HEK293T (cell line): ENCODE measurements around the gene TPD52L2.

ENCODE experiments used
- ARNT ChIP-seq: fragments of 450-650 bp; IDR thresholded peaks from 2 replicates; pipeline ENCODE4 v1.6.1; 2017; ENCODE audit warnings: mild to moderate bottlenecking
- BHLHE40 ChIP-seq: fragments of 450-650 bp; IDR thresholded peaks from 2 replicates; pipeline ENCODE4 v1.6.1; 2016; ENCODE audit warnings: mild to moderate bottlenecking, moderate library complexity, borderline replicate concordance
- FOXK2 ChIP-seq: fragments of 450-650 bp; IDR thresholded peaks from 2 replicates; pipeline ENCODE4 v1.6.1; 2016; ENCODE audit warnings: mild to moderate bottlenecking
- FOXM1 ChIP-seq: fragments of 450-650 bp; IDR thresholded peaks from 2 replicates; pipeline ENCODE4 v1.6.1; 2017; ENCODE audit warnings: mild to moderate bottlenecking, borderline replicate concordance
- HDGF ChIP-seq: fragments of 450-650 bp; IDR thresholded peaks from 2 replicates; pipeline ENCODE4 v1.6.1; 2017; ENCODE audit warnings: antibody characterized with exemption, borderline replicate concordance
- LEF1 ChIP-seq: fragments of 450-650 bp; IDR thresholded peaks from 2 replicates; pipeline ENCODE4 v1.6.1; 2017; ENCODE audit warnings: mild to moderate bottlenecking, borderline replicate concordance
- NFRKB ChIP-seq: fragments of 450-650 bp; IDR thresholded peaks from 2 replicates; pipeline ENCODE4 v1.6.1; 2016; ENCODE audit warnings: mild to moderate bottlenecking, moderate library complexity
- PKNOX1 ChIP-seq: fragments of 450-650 bp; IDR thresholded peaks from 2 replicates; pipeline ENCODE4 v1.6.1; 2016
- SP1 ChIP-seq: fragments of 450-650 bp; IDR thresholded peaks from 2 replicates; pipeline ENCODE4 v1.6.1; 2017
- SUZ12 ChIP-seq: fragments of 450-650 bp; IDR thresholded peaks from 2 replicates; pipeline ENCODE4 v1.6.1; 2016; ENCODE audit warnings: mild to moderate bottlenecking
- TARDBP ChIP-seq: fragments of 450-650 bp; IDR thresholded peaks from 2 replicates; pipeline ENCODE4 v1.6.1; 2016
- ZNF384 ChIP-seq: fragments of 450-650 bp; IDR thresholded peaks from 2 replicates; pipeline ENCODE4 v1.6.1; 2016

- TF ChIP-seq TARDBP (no peak), FOXM1 (no peak), ARNT (no peak), HDGF (no peak), BHLHE40 (no peak), ZNF384 (peak; percentile 88), LEF1 (no peak), NFRKB (no peak), PKNOX1 (no peak), SP1 (no peak), SUZ12 (no peak), FOXK2 (no peak)
Measured at GRCh38 chr20:63846128-63846771, 18.8 kb upstream of the TPD52L2 start.
